GM20431 (cell line): Measurements from ENCODE around the gene PCED1B.
"Not testable (repeated sequence)": the region's sequence is repeated elsewhere in the genome, so short reads cannot be mapped to it uniquely, and the experiment has no call there.

ENCODE experiments used
- in situ Hi-C: fragments of 300-500 bp; cut with MseI, MboI; formaldehyde crosslinking; loops from one replicate; pipeline ENCODE4 v1.15.0; 2020; ENCODE audit warnings: low sequenced_read_pairs; ENCODE audit not compliant: unreplicated experiment

The PCED1B gene

GRCh38 chr12:47079468-47079980, at the start of gene PCED1B, which contains the start of gene AMIGO2:
Gene PCED1B, plus strand, starts transcription at chr12:47079621. Its CDS starts 155,443 bp downstream, at chr12:47235064.
Gene AMIGO2, minus strand, starts transcription at chr12:47079959. Its CDS starts 957 bp downstream, at chr12:47079002.
- in situ Hi-C loops = loop anchor here (25.0 kb wide), 1 partner anchor 208 kb away; no protein-coding TSS in a partner anchor

- in situ Hi-C loops = no loop called here
These were observed 49.5 kb upstream of the PCED1B start for GRCh38 chr12:47029903-47030302.

GRCh38 chr12:47032644-47033043, 46.8 kb upstream of the PCED1B start:
- in situ Hi-C loops = no loop called here

- in situ Hi-C loops = no loop called here
These were observed 46.3 kb upstream of the PCED1B start for GRCh38 chr12:47033081-47033480.

GRCh38 chr12:47033789-47034555, 45.4 kb upstream of the PCED1B start:
- in situ Hi-C loops = no loop called here

- in situ Hi-C loops = no loop called here
These were observed 44.8 kb upstream of the PCED1B start for GRCh38 chr12:47034661-47035060.

GRCh38 chr12:47035484-47035883, 43.9 kb upstream of the PCED1B start:
- in situ Hi-C loops = no loop called here

- in situ Hi-C loops = no loop called here
These were observed 41.1 kb upstream of the PCED1B start for GRCh38 chr12:47038270-47038748.

GRCh38 chr12:47039079-47039478, 40.3 kb upstream of the PCED1B start:
- in situ Hi-C loops = no loop called here

- in situ Hi-C loops = no loop called here
These were observed 39.7 kb upstream of the PCED1B start for GRCh38 chr12:47039756-47040155.

GRCh38 chr12:47041327-47041726, 38.1 kb upstream of the PCED1B start:
- in situ Hi-C loops = no loop called here

GRCh38 chr12:47048541-47048940, 30.9 kb upstream of the PCED1B start:
- in situ Hi-C loops = no loop called here

GRCh38 chr12:47051291-47051690, 28.1 kb upstream of the PCED1B start:
- in situ Hi-C loops = not testable (repeated sequence)

GRCh38 chr12:47052274-47052673, 27.1 kb upstream of the PCED1B start:
- in situ Hi-C loops = no loop called here

GRCh38 chr12:47053961-47054360, 25.5 kb upstream of the PCED1B start:
- in situ Hi-C loops = no loop called here

GRCh38 chr12:47054659-47055058, 24.8 kb upstream of the PCED1B start:
- in situ Hi-C loops = no loop called here

- in situ Hi-C loops = not testable (repeated sequence)
These were observed 23.6 kb upstream of the PCED1B start for GRCh38 chr12:47055856-47056255.

- in situ Hi-C loops = not testable (repeated sequence)
These were observed 22.5 kb upstream of the PCED1B start for GRCh38 chr12:47056944-47057343.

- in situ Hi-C loops = not testable (repeated sequence)
These were observed 20.8 kb upstream of the PCED1B start for GRCh38 chr12:47058640-47059039.

GRCh38 chr12:47065546-47065945, 13.9 kb upstream of the PCED1B start:
- in situ Hi-C loops = no loop called here

GRCh38 chr12:47066278-47067025, 13.0 kb upstream of the PCED1B start:
- in situ Hi-C loops = no loop called here
